H9 (cell line): Measurements from ENCODE around the gene UNC80. TPM values are rescaled to one million over a fixed set of nuclear protein-coding genes. Genes with fewer than 3 reads are reported as not detected.

Experiments used
- DNase-seq: peaks from one replicate; pipeline ENCODE4 v3.0.0-alpha.2; 2017
- H2AFZ ChIP-seq: one replicate; pipeline ENCODE4 v1.6.1; 2013; ENCODE audit warnings: mild to moderate bottlenecking, low read length, control low read depth, moderate library complexity
- H2AK5ac ChIP-seq: 2 replicates; pipeline ENCODE4 v1.6.1; 2013; ENCODE audit warnings: low read length, control low read depth, mixed read lengths; ENCODE audit not compliant: insufficient read length
- H2BK120ac ChIP-seq: one replicate; pipeline ENCODE4 v1.6.1; 2013; ENCODE audit warnings: low read depth, mild to moderate bottlenecking, low read length, control low read depth, inconsistent platforms; ENCODE audit not compliant: poor library complexity, severe bottlenecking
- H2BK12ac ChIP-seq: 2 replicates; pipeline ENCODE4 v1.6.1; 2013; ENCODE audit warnings: low read length, control low read depth, mixed read lengths, low read depth; ENCODE audit not compliant: insufficient read length
- H2BK15ac ChIP-seq: 2 replicates; pipeline ENCODE4 v1.6.1; 2013; ENCODE audit warnings: low read depth, low read length, control low read depth
- H2BK20ac ChIP-seq: one replicate; pipeline ENCODE4 v1.6.1; 2013; ENCODE audit warnings: low read depth, mild to moderate bottlenecking, low read length, control low read depth, inconsistent platforms; ENCODE audit not compliant: poor library complexity, severe bottlenecking
- H2BK5ac ChIP-seq: 2 replicates; pipeline ENCODE4 v1.6.1; 2013; ENCODE audit warnings: low read length, control low read depth, mixed read lengths; ENCODE audit not compliant: insufficient read length
- H3K14ac ChIP-seq: 2 replicates; pipeline ENCODE4 v1.6.1; 2013; ENCODE audit warnings: low read length, control low read depth; ENCODE audit not compliant: insufficient read depth
- H3K18ac ChIP-seq: 2 replicates; pipeline ENCODE4 v1.6.1; 2013; ENCODE audit warnings: low read depth, mild to moderate bottlenecking, mixed read lengths, low read length, control low read depth; ENCODE audit not compliant: insufficient read length
- H3K23ac ChIP-seq: 2 replicates; pipeline ENCODE4 v1.6.1; 2013; ENCODE audit warnings: low read length, control low read depth, mixed read lengths, low read depth; ENCODE audit not compliant: insufficient read length
- H3K23me2 ChIP-seq: 2 replicates; pipeline ENCODE4 v1.6.1; 2013; ENCODE audit warnings: low read depth, mild to moderate bottlenecking, mixed read lengths, low read length, control low read depth; ENCODE audit not compliant: insufficient read length, poor library complexity, severe bottlenecking
- H3K27ac ChIP-seq: 2 replicates; pipeline ENCODE4 v1.5.1; 2013; ENCODE audit warnings: low read length, control low read depth, mixed read lengths, low read depth; ENCODE audit not compliant: insufficient read length
- H3K27me3 ChIP-seq: 2 replicates; pipeline ENCODE4 v1.6.1; 2013; ENCODE audit warnings: low read length, control low read depth, inconsistent platforms; ENCODE audit not compliant: insufficient read depth
- H3K4ac ChIP-seq: 2 replicates; pipeline ENCODE4 v1.6.1; 2013; ENCODE audit warnings: low read depth, mild to moderate bottlenecking, control low read depth, inconsistent platforms, low read length, moderate library complexity
- H3K4me1 ChIP-seq: 2 replicates; pipeline ENCODE4 v1.6.1; 2013; ENCODE audit warnings: low read length, control low read depth, inconsistent platforms; ENCODE audit not compliant: insufficient read depth
- H3K4me2 ChIP-seq: 2 replicates; pipeline ENCODE4 v1.6.1; 2013; ENCODE audit warnings: low read length, control low read depth, mixed read lengths; ENCODE audit not compliant: insufficient read length, insufficient read depth
- H3K56ac ChIP-seq: 2 replicates; pipeline ENCODE4 v1.6.1; 2013; ENCODE audit warnings: low read depth, mild to moderate bottlenecking, mixed read lengths, low read length, control low read depth; ENCODE audit not compliant: insufficient read length
- H3K79me1 ChIP-seq: 2 replicates; pipeline ENCODE4 v1.6.1; 2013; ENCODE audit warnings: low read depth, mild to moderate bottlenecking, moderate library complexity, low read length, control low read depth, inconsistent platforms; ENCODE audit not compliant: insufficient read depth, poor library complexity, severe bottlenecking
- H3K79me2 ChIP-seq: 2 replicates; pipeline ENCODE4 v1.6.1; 2013; ENCODE audit warnings: low read length, control low read depth, inconsistent platforms; ENCODE audit not compliant: insufficient read depth
- H3K9ac ChIP-seq: 2 replicates; pipeline ENCODE4 v1.6.1; 2013; ENCODE audit warnings: low read length, control low read depth, mixed read lengths; ENCODE audit not compliant: insufficient read length; ENCODE audit errors: extremely low read depth
- H3K9me3 ChIP-seq: one replicate; pipeline ENCODE4 v1.6.1; 2013; ENCODE audit warnings: low read depth, low read length, inconsistent platforms; ENCODE audit not compliant: control insufficient read depth
- H3T11ph ChIP-seq: one replicate; pipeline ENCODE4 v1.6.1; 2013; ENCODE audit warnings: mild to moderate bottlenecking, low read length, control low read depth, inconsistent platforms
- H4K20me1 ChIP-seq: one replicate; pipeline ENCODE4 v1.6.1; 2013; ENCODE audit not compliant: control insufficient read depth, insufficient read length, insufficient read depth
- H4K5ac ChIP-seq: 2 replicates; pipeline ENCODE4 v1.6.1; 2013; ENCODE audit warnings: low read depth, mild to moderate bottlenecking, mixed read lengths, low read length, control low read depth; ENCODE audit not compliant: insufficient read length
- H4K8ac ChIP-seq: replicated peaks from 2 replicates; pipeline ENCODE4 v1.6.1; 2013; ENCODE audit warnings: low read length, control low read depth, mixed read lengths, low read depth; ENCODE audit not compliant: insufficient read length
- H4K91ac ChIP-seq: 2 replicates; pipeline ENCODE4 v1.6.1; 2013; ENCODE audit warnings: low read depth, mild to moderate bottlenecking, moderate library complexity, mixed read lengths, low read length, control low read depth; ENCODE audit not compliant: insufficient read length
- H3K27ac Mint-ChIP-seq, 3 experiments: 2 replicates in 2 of 3; 3 replicates in 1 of 3; pipeline ENCODE4 v1.8.0; 2020 to 2021; ENCODE audit warnings: mixed read lengths in 3 of 3, mild to moderate bottlenecking in 1 of 3, moderate library complexity in 1 of 3
- H3K27me3 Mint-ChIP-seq: 2 replicates; pipeline ENCODE4 v1.8.0; 2021; ENCODE audit warnings: low read depth, mild to moderate bottlenecking, moderate library complexity, mixed read lengths
- H3K36me3 Mint-ChIP-seq, 3 experiments: 2 replicates in 2 of 3; 3 replicates in 1 of 3; pipeline ENCODE4 v1.8.0; 2020 to 2021; ENCODE audit warnings: low read depth in 3 of 3, mixed read lengths in 3 of 3; ENCODE audit not compliant: insufficient read depth in 1 of 3
- H3K4me1 Mint-ChIP-seq, 2 experiments: 2 replicates each; pipeline ENCODE4 v1.8.0; 2020; ENCODE audit warnings: mixed read lengths in 2 of 2
- H3K4me3 Mint-ChIP-seq, 2 experiments: 2 replicates in 1 of 2; 3 replicates in 1 of 2; pipeline ENCODE4 v1.8.0; 2020 to 2021; ENCODE audit warnings: mild to moderate bottlenecking in 2 of 2, mixed read lengths in 2 of 2, moderate library complexity in 1 of 2
- H3K9me3 Mint-ChIP-seq, 2 experiments: 2 replicates in 1 of 2; 3 replicates in 1 of 2; pipeline ENCODE4 v1.8.0; 2020; ENCODE audit warnings: mild to moderate bottlenecking in 2 of 2, mixed read lengths in 2 of 2, moderate library complexity in 1 of 2
- CTCF ChIP-seq: fragments of 200-600 bp; sonication (generic); conservative IDR thresholded peaks from 3 replicates; pipeline ENCODE4 v1.8.0; 2021; ENCODE audit warnings: antibody characterized with exemption, mild to moderate bottlenecking
- WGBS: extraction: QIAGEN DNeasy Blood & Tissue Kit; methylation state at CpG from one replicate; pipeline ENCODE4 v1.1.7; 2013; ENCODE audit warnings: missing lambda C conversion rate, low lambda C conversion rate, mixed read lengths; ENCODE audit not compliant: insufficient read length; ENCODE audit errors: extremely low coverage; 5-methylcytosine and 5-hydroxymethylcytosine counted together
- total RNA-seq: library from RNA; stranded (reverse); gene quantifications from 2 replicates; pipeline ENCODE4 v1.2.1, GENCODE V29; 2021

Gene UNC80
- total RNA-seq, 1 experiment from 2014 or later, result 0.52 TPM

- Histone ChIP-seq H3K9me3 (no peaks in the 10 kb centered on the region), H2BK5ac (no peak overlapping the region), H2AFZ (no peak overlapping the region), H4K8ac (no peak overlapping the region), H2BK12ac (no peak overlapping the region), H2AK5ac (no peak overlapping the region), H3K4ac (no peak overlapping the region), H4K20me1 (no peaks in the 10 kb centered on the region), H3K79me2 (no peaks in the 10 kb centered on the region), H3K79me1 (no peaks in the 10 kb centered on the region), H3K23me2 (no peaks in the 10 kb centered on the region), H3K23ac (no peak overlapping the region), H3K4me2 (no peak overlapping the region), H2BK120ac (no peak overlapping the region), H3K27me3 (no peaks in the 10 kb centered on the region), H3K27ac (no peak overlapping the region), H4K5ac (no peak overlapping the region), H3T11ph (no peak overlapping the region), H3K56ac (no peak overlapping the region), H3K9ac (no peak overlapping the region), H2BK15ac (no peak overlapping the region), H3K14ac (no peak overlapping the region), H4K91ac (no peak overlapping the region), H3K4me1 (no peaks in the 10 kb centered on the region), H3K18ac (no peak overlapping the region), H2BK20ac (no peak overlapping the region)
- Mint-ChIP-seq H3K4me1 (peaks cover 6 to 8% of the 10 kb centered on the region in 2 experiments), H3K9me3 (no peaks in the 10 kb centered on the region), H3K27me3 (0 out of 2 replicates have a peak, but pooled peaks cover 3% of the 10 kb centered on the region), H3K27ac (no peak overlapping the region), H3K36me3 (no peaks in the 10 kb centered on the region), H3K4me3 (no peak overlapping the region)
- no CpG with 5 or more reads among the region's 1 CpG for WGBS
- TF ChIP-seq CTCF, result no peak
- no peak for DNase-seq
These were observed 103.6 kb downstream of the UNC80 start for GRCh38 chr2:209875270-209875669.
